HEK293T (cell line): Measurements from ENCODE around the gene PCDHA8.

Experiments used
- ARNT ChIP-seq: fragments of 450-650 bp; IDR thresholded peaks from 2 replicates; pipeline ENCODE4 v1.6.1; 2017; ENCODE audit warnings: mild to moderate bottlenecking
- BHLHE40 ChIP-seq: fragments of 450-650 bp; IDR thresholded peaks from 2 replicates; pipeline ENCODE4 v1.6.1; 2016; ENCODE audit warnings: mild to moderate bottlenecking, moderate library complexity, borderline replicate concordance
- ELF4 ChIP-seq: fragments of 450-650 bp; IDR thresholded peaks from 2 replicates; pipeline ENCODE4 v1.6.1; 2017; ENCODE audit warnings: antibody characterized with exemption
- FOXM1 ChIP-seq: fragments of 450-650 bp; IDR thresholded peaks from 2 replicates; pipeline ENCODE4 v1.6.1; 2017; ENCODE audit warnings: mild to moderate bottlenecking, borderline replicate concordance
- HDGF ChIP-seq: fragments of 450-650 bp; IDR thresholded peaks from 2 replicates; pipeline ENCODE4 v1.6.1; 2017; ENCODE audit warnings: antibody characterized with exemption, borderline replicate concordance
- L3MBTL2 ChIP-seq: fragments of 450-650 bp; conservative IDR thresholded peaks from 2 replicates; pipeline ENCODE4 v1.6.1; 2016; ENCODE audit warnings: mild to moderate bottlenecking
- NFRKB ChIP-seq: fragments of 450-650 bp; IDR thresholded peaks from 2 replicates; pipeline ENCODE4 v1.6.1; 2016; ENCODE audit warnings: mild to moderate bottlenecking, moderate library complexity
- SP1 ChIP-seq: fragments of 450-650 bp; IDR thresholded peaks from 2 replicates; pipeline ENCODE4 v1.6.1; 2017
- SUZ12 ChIP-seq: fragments of 450-650 bp; IDR thresholded peaks from 2 replicates; pipeline ENCODE4 v1.6.1; 2016; ENCODE audit warnings: mild to moderate bottlenecking
- TARDBP ChIP-seq: fragments of 450-650 bp; IDR thresholded peaks from 2 replicates; pipeline ENCODE4 v1.6.1; 2016
- TF ChIP-seq, protein P1 (sequence below): fragments of 450-650 bp; IDR thresholded peaks from 2 replicates; pipeline ENCODE4 v1.6.1; 2016

- TF ChIP-seq FOXM1: no peak
- TF ChIP-seq TARDBP: no peak
- TF ChIP-seq BHLHE40: no peak
- TF ChIP-seq, protein P1, sequence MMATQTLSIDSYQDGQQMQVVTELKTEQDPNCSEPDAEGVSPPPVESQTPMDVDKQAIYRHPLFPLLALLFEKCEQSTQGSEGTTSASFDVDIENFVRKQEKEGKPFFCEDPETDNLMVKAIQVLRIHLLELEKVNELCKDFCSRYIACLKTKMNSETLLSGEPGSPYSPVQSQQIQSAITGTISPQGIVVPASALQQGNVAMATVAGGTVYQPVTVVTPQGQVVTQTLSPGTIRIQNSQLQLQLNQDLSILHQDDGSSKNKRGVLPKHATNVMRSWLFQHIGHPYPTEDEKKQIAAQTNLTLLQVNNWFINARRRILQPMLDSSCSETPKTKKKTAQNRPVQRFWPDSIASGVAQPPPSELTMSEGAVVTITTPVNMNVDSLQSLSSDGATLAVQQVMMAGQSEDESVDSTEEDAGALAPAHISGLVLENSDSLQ: no peak
- no peak for TF ChIP-seq NFRKB
- TF ChIP-seq ELF4: no peak
- TF ChIP-seq L3MBTL2: no peak
- no peak for TF ChIP-seq SUZ12
- TF ChIP-seq SP1: no peak
- no peak for TF ChIP-seq HDGF
- no peak for TF ChIP-seq ARNT
Observed at GRCh38 chr5:140827704-140828361, 13.2 kb upstream of the PCDHA8 start, which contains the start of gene PCDHA6.
